H1 (cell line): ENCODE measurements around the gene SLC4A1AP. TPM values are rescaled to one million over a fixed set of nuclear protein-coding genes. Genes with fewer than 3 reads are reported as not detected.

Source experiments
- CTCF ChIA-PET: fragments of 300-600 bp; sonication (Branson Sonifier 250); formaldehyde crosslinking; loops from one replicate; lab custom pipeline; 2021; ENCODE audit not compliant: partially characterized antibody; lab: Charles Lee
- POLR2A ChIA-PET: fragments of 300-600 bp; sonication (Branson Sonifier 250); formaldehyde crosslinking; loops from one replicate; lab custom pipeline; 2021; ENCODE audit warnings: inconsistent platforms; ENCODE audit not compliant: partially characterized antibody; lab: Charles Lee
- DNase-seq, 2 experiments: peaks; one replicate each; pipeline versions ENCODE4 v3.0.0 to v3.0.0-alpha.2; 2010 to 2022; ENCODE audit warnings: low spot score in 2 of 2, low read depth in 1 of 2, mixed read lengths in 1 of 2
- FAIRE-seq: peaks from 2 replicates; lab custom pipeline; 2011; peaks lifted over from hg19 to GRCh38; lab: Jason Lieb, UNC
- H2AFZ ChIP-seq: 2 replicates; pipeline ENCODE4 v1.8.1; 2012; ENCODE audit warnings: low read length, inconsistent platforms
- H2AK5ac ChIP-seq: 2 replicates; pipeline ENCODE4 v1.6.1; 2013; ENCODE audit warnings: low read depth, low read length
- H2BK120ac ChIP-seq: replicated peaks from 2 replicates; pipeline ENCODE3; 2013; ENCODE audit warnings: low read depth, low read length, inconsistent platforms
- H2BK12ac ChIP-seq: 2 replicates; pipeline ENCODE4 v1.6.1; 2013; ENCODE audit warnings: low read depth, low read length
- H2BK15ac ChIP-seq: 2 replicates; pipeline ENCODE4 v1.6.1; 2013; ENCODE audit warnings: low read length
- H2BK20ac ChIP-seq: 2 replicates; pipeline ENCODE4 v1.6.1; 2013; ENCODE audit warnings: low read length
- H2BK5ac ChIP-seq: 2 replicates; pipeline ENCODE4 v1.6.1; 2013; ENCODE audit warnings: low read depth, low read length
- H3K14ac ChIP-seq: 2 replicates; pipeline ENCODE4 v1.6.1; 2013; ENCODE audit warnings: inconsistent platforms; ENCODE audit not compliant: insufficient read length
- H3K18ac ChIP-seq: 2 replicates; pipeline ENCODE4 v1.6.1; 2013; ENCODE audit warnings: low read length; ENCODE audit errors: extremely low read depth
- H3K23ac ChIP-seq: 2 replicates; pipeline ENCODE4 v1.6.1; 2013; ENCODE audit warnings: inconsistent platforms; ENCODE audit not compliant: insufficient read length
- H3K23me2 ChIP-seq: 2 replicates; pipeline ENCODE4 v1.6.1; 2013; ENCODE audit warnings: low read depth, low read length
- H3K27ac ChIP-seq: 2 replicates; pipeline ENCODE4 v1.6.1; 2011; ENCODE audit warnings: low read depth, low read length, inconsistent platforms
- H3K27me3 ChIP-seq, 4 experiments: replicated peaks in 1 of 4; 1 replicate in 1 of 4; 2 replicates in 3 of 4; pipeline versions ENCODE4 v1.6.1 to v1.8.1; 2011 to 2013; ENCODE audit warnings: low read length in 3 of 4, mild to moderate bottlenecking in 3 of 4, inconsistent platforms in 2 of 4, mixed read lengths in 2 of 4, moderate library complexity in 1 of 4; ENCODE audit not compliant: control insufficient read depth in 3 of 4, insufficient read depth in 3 of 4; ENCODE audit errors: extremely low read depth in 1 of 4
- H3K36me3 ChIP-seq, 4 experiments: 2 replicates each; pipeline versions ENCODE4 v1.6.1 to v1.8.1; 2011 to 2013; ENCODE audit warnings: mild to moderate bottlenecking in 4 of 4, low read length in 3 of 4, moderate library complexity in 2 of 4, control low read depth in 1 of 4, inconsistent platforms in 1 of 4; ENCODE audit not compliant: insufficient read depth in 4 of 4, control insufficient read depth in 2 of 4
- H3K4ac ChIP-seq: replicated peaks from 2 replicates; pipeline ENCODE3; 2013; ENCODE audit warnings: low read length, low read depth, mixed read lengths, inconsistent platforms; ENCODE audit not compliant: insufficient read length
- H3K4me1 ChIP-seq, 4 experiments: replicated peaks in 1 of 4; 1 replicate in 1 of 4; 2 replicates in 3 of 4; pipeline versions ENCODE4 v1.6.1 to v1.8.1; 2011 to 2013; ENCODE audit warnings: low read length in 3 of 4, inconsistent platforms in 2 of 4, mixed read lengths in 1 of 4; ENCODE audit not compliant: insufficient read depth in 4 of 4, control insufficient read depth in 3 of 4
- H3K4me2 ChIP-seq, 2 experiments: 2 replicates each; pipeline versions ENCODE4 v1.6.1 to v1.8.1; 2011 to 2013; ENCODE audit warnings: low read depth in 2 of 2, low read length in 2 of 2, control low read depth in 1 of 2, inconsistent platforms in 1 of 2, mild to moderate bottlenecking in 1 of 2; ENCODE audit not compliant: insufficient read depth in 1 of 2
- H3K4me3 ChIP-seq, 4 experiments: fragments of 200-600, 300-600 bp in 1 of 4; sonication (generic), shearing (Covaris generic), sonication (Bioruptor Twin) in 1 of 4; 2 replicates each; pipeline versions ENCODE4 v1.5.1 to v1.8.1; 2011 to 2016; ENCODE audit warnings: low read length in 4 of 4, low read depth in 3 of 4, control low read depth in 2 of 4, inconsistent platforms in 2 of 4, mild to moderate bottlenecking in 2 of 4, mixed read lengths in 1 of 4, moderate library complexity in 1 of 4; ENCODE audit not compliant: insufficient read depth in 2 of 4; ENCODE audit errors: extremely low read depth in 1 of 4
- H3K56ac ChIP-seq: replicated peaks from 2 replicates; pipeline ENCODE3; 2013; ENCODE audit warnings: low read depth, mild to moderate bottlenecking, mixed read lengths, low read length, inconsistent platforms; ENCODE audit not compliant: insufficient read length
- H3K79me1 ChIP-seq: 2 replicates; pipeline ENCODE4 v1.6.1; 2013; ENCODE audit warnings: low read depth, low read length, control low read depth
- H3K79me2 ChIP-seq, 2 experiments: 2 replicates each; pipeline versions ENCODE4 v1.6.1 to v1.8.1; 2012 to 2013; ENCODE audit warnings: low read length in 2 of 2, mild to moderate bottlenecking in 2 of 2, inconsistent platforms in 1 of 2; ENCODE audit not compliant: insufficient read depth in 2 of 2, control insufficient read depth in 1 of 2
- H3K9ac ChIP-seq, 4 experiments: replicated peaks in 1 of 4; 1 replicate in 1 of 4; 2 replicates in 3 of 4; pipeline versions ENCODE4 v1.6.1 to v1.8.1; 2011 to 2013; ENCODE audit warnings: low read depth in 3 of 4, low read length in 3 of 4, control low read depth in 2 of 4, mild to moderate bottlenecking in 2 of 4, moderate library complexity in 2 of 4, inconsistent platforms in 1 of 4; ENCODE audit errors: extremely low read depth in 1 of 4
- H3K9me3 ChIP-seq, 2 experiments: 2 replicates each; pipeline versions ENCODE4 v1.6.1 to v1.8.1; 2012 to 2013; ENCODE audit warnings: mild to moderate bottlenecking in 2 of 2, moderate library complexity in 2 of 2, control low read depth in 1 of 2, inconsistent platforms in 1 of 2, low read depth in 1 of 2, low read length in 1 of 2, mixed read lengths in 1 of 2; ENCODE audit not compliant: insufficient read depth in 2 of 2
- H4K20me1 ChIP-seq, 2 experiments: replicated peaks in 1 of 2; 2 replicates each; pipeline versions ENCODE3 to v1.8.1; 2011 to 2013; ENCODE audit warnings: inconsistent platforms in 2 of 2, low read length in 2 of 2, mild to moderate bottlenecking in 1 of 2; ENCODE audit not compliant: insufficient read depth in 2 of 2, control insufficient read depth in 1 of 2
- H4K5ac ChIP-seq: 2 replicates; pipeline ENCODE4 v1.6.1; 2013; ENCODE audit warnings: low read length, low read depth, mixed read lengths, inconsistent platforms; ENCODE audit not compliant: insufficient read length
- H4K8ac ChIP-seq: 2 replicates; pipeline ENCODE4 v1.8.0; 2013; ENCODE audit warnings: mild to moderate bottlenecking, moderate library complexity, low read length, inconsistent platforms; ENCODE audit not compliant: insufficient read depth; ENCODE audit errors: extremely low read depth
- H4K91ac ChIP-seq: replicated peaks from 2 replicates; pipeline ENCODE3; 2013; ENCODE audit warnings: low read length, mixed read lengths, inconsistent platforms; ENCODE audit not compliant: insufficient read length
- CBX5 ChIP-seq: fragments of 300-800, 300-1000 bp; sonication (generic); IDR thresholded peaks from 2 replicates; pipeline ENCODE4 v1.7.1; 2016; ENCODE audit warnings: antibody characterized with exemption, low read length, low read depth
- CEBPB ChIP-seq: IDR thresholded peaks from 2 replicates; pipeline ENCODE4 v1.6.1; 2012; ENCODE audit warnings: low read depth, low read length
- CTBP2 ChIP-seq: IDR thresholded peaks from 2 replicates; pipeline ENCODE4 v1.7.0; 2011; ENCODE audit warnings: borderline replicate concordance, mild to moderate bottlenecking, moderate library complexity, mixed read lengths, low read length; ENCODE audit not compliant: insufficient read depth, insufficient read length
- CTCF ChIP-seq, 3 experiments: IDR thresholded peaks; 1 replicate in 2 of 3; 2 replicates in 1 of 3; pipeline versions ENCODE4 v1.5.1 to v1.6.1; 2011; ENCODE audit warnings: low read length in 3 of 3, mild to moderate bottlenecking in 3 of 3, inconsistent platforms in 2 of 3, low read depth in 1 of 3, moderate library complexity in 1 of 3; ENCODE audit not compliant: insufficient read depth in 1 of 3; ENCODE audit errors: control extremely low read depth in 1 of 3
- EZH2 ChIP-seq: fragments of 200-600 bp; sonication (generic); IDR thresholded peaks from 2 replicates; pipeline ENCODE4 v1.7.1; 2012; ENCODE audit warnings: low read depth, mild to moderate bottlenecking, moderate library complexity, low read length, inconsistent platforms; ENCODE audit not compliant: severe bottlenecking
- FOSL1 ChIP-seq: IDR thresholded peaks from 2 replicates; pipeline ENCODE4 v1.6.1; 2011; ENCODE audit warnings: mild to moderate bottlenecking, low read depth, low read length, moderate library complexity; ENCODE audit not compliant: insufficient read depth
- SAP30 ChIP-seq: fragments of 300-600 bp; sonication (generic); IDR thresholded peaks from 2 replicates; pipeline ENCODE4 v1.7.1; 2012; ENCODE audit warnings: low read length, moderate library complexity, mild to moderate bottlenecking, inconsistent platforms; ENCODE audit not compliant: insufficient read depth, insufficient replicate concordance
- SP2 ChIP-seq: IDR thresholded peaks from 2 replicates; pipeline ENCODE4 v1.6.1; 2012; ENCODE audit warnings: mild to moderate bottlenecking, low read length, inconsistent platforms
- TAF7 ChIP-seq: optimal IDR thresholded peaks from 2 replicates; pipeline ENCODE3; 2011; ENCODE audit warnings: low read depth, mild to moderate bottlenecking, inconsistent platforms, low read length, moderate library complexity, borderline replicate concordance
- TCF12 ChIP-seq: IDR thresholded peaks from 2 replicates; pipeline ENCODE4 v1.6.1; 2011; ENCODE audit warnings: low read depth, mild to moderate bottlenecking, low read length
- WGBS, 2 experiments: shearing (Covaris generic) in 1 of 2; methylation state at CpG; one replicate each; pipeline versions ENCODE4 v1.1.6 to v1.1.7; 2013 to 2015; ENCODE audit warnings: low lambda C conversion rate in 2 of 2, mixed read lengths in 2 of 2, inconsistent platforms in 1 of 2, low coverage in 1 of 2, missing lambda C conversion rate in 1 of 2; ENCODE audit not compliant: insufficient replicate concordance in 2 of 2, insufficient coverage in 1 of 2, insufficient read length in 1 of 2; ENCODE audit errors: extremely low coverage in 1 of 2, missing lambda C conversion rate in 1 of 2; 5-methylcytosine and 5-hydroxymethylcytosine counted together
- polyA plus RNA-seq, 7 experiments: library from polyadenylated mRNA; depleted of rRNA in 3 of 7; stranded (reverse) in 5 of 7; unstranded in 2 of 7; fragments of >200 nt in 5 of 7; fragments of 200-250 nt in 2 of 7; gene quantifications; 1 replicate in 5 of 7; 2 replicates in 1 of 7; 4 replicates in 1 of 7; pipeline versions ENCODE4 v1.2.1 to v1.2.3, GENCODE V29; 2011 to 2013; ENCODE audit warnings: missing spikeins in 2 of 7, mixed read lengths in 2 of 7
- total RNA-seq: library from RNA; stranded (reverse); fragmentation: NEBNext Ultra II Directional; extraction: Animal tissue kit (Norgen Biotek cat#: 25700); gene quantifications from 2 replicates; pipeline ENCODE4 v1.2.1, GENCODE V29; 2021

Gene SLC4A1AP
- total and polyA plus RNA-seq, 2 of the 8 experiments (the other 6 are each of a cell fraction or from before 2014, with no cell fraction given) = 8.1 to 18.4 TPM

DNA sequence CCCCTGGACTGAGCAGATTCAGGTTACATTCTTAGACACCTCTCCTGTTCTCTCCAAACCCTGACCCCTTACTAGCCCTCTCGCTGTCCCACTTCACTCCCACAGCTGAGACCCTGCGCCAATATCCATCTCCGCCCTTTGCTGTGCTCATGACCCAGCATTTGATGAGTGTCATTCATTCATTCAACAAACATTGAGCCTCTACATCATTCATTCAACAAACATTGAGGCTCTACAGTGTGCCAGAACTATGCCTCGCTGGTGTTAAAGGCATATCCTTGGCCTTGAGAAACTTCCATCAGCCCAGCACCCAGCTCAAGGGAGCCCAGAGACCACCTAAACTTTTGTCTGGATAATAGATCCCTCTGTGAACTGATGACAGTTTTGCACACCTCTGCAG is 65.9 kb downstream of the SLC4A1AP start:
- no peak overlapping the region for H4K8ac ChIP-seq
- H3K23ac ChIP-seq = no peak overlapping the region
- H4K91ac ChIP-seq = no peak overlapping the region
- H2BK12ac ChIP-seq = 0 out of 2 replicates have a peak overlapping the region, but pooled peaks have one; percentile 50
- ChIA-PET POLR2A (interaction anchor here (0.5 to 3.2 kb wide), 3 partner anchors 13 to 667 kb away, joined by 4 to 18 read pairs (median 9); no protein-coding TSS in a partner anchor), CTCF (interaction anchor here (0.9 to 1.8 kb wide), 4 partner anchors 9 to 47 kb away, joined by 3 to 4 read pairs (median 4); no protein-coding TSS in a partner anchor)
- H3K79me1 ChIP-seq = no peaks in the 10 kb centered on the region
- H3K56ac ChIP-seq = no peak overlapping the region
- H3K4me2 ChIP-seq = no peak overlapping the region
- DNase-seq = no peak
- H3K4me3 ChIP-seq = no peak overlapping the region
- H3K23me2 ChIP-seq = no peaks in the 10 kb centered on the region
- no peak overlapping the region for H3K18ac ChIP-seq
- no peaks in the 10 kb centered on the region for H3K36me3 ChIP-seq
- no peak overlapping the region for H3K9ac ChIP-seq
- H3K4ac ChIP-seq = no peak overlapping the region
- H2BK5ac ChIP-seq = no peak overlapping the region
- FAIRE-seq = no peak
- H2AFZ ChIP-seq = no peak overlapping the region
- H3K14ac ChIP-seq = no peak overlapping the region
- no peaks in the 10 kb centered on the region; a peak in 1 of 7 replicates for H3K27me3 ChIP-seq
- no peaks in the 10 kb centered on the region for H3K79me2 ChIP-seq
- H3K9me3 ChIP-seq = no peaks in the 10 kb centered on the region
- H2BK120ac ChIP-seq = no peak overlapping the region
- WGBS, 2 experiments = 95% methylated on average over 4 of the region's 4 CpGs; no CpG with 5 or more reads in 1 of the 2 experiments
- H2BK20ac ChIP-seq = no peak overlapping the region
- H4K20me1 ChIP-seq = no peaks in the 10 kb centered on the region
- H2AK5ac ChIP-seq = peak overlapping the region; percentile 65; the same call in 1 of the 2 replicates
- H3K27ac ChIP-seq = no peak overlapping the region
- no peak overlapping the region for H2BK15ac ChIP-seq
- H4K5ac ChIP-seq = no peak overlapping the region
- H3K4me1 ChIP-seq = peaks cover 0 to 9% (median 5%) of the 10 kb centered on the region in 4 experiments; a peak in 5 of 7 replicates
- TF ChIP-seq CEBPB = no peak
- TF ChIP-seq SP2 = no peak
- TF ChIP-seq EZH2 = no peak
- TF ChIP-seq TAF7 = no peak
- TF ChIP-seq SAP30 = no peak
- TF ChIP-seq FOSL1 = no peak
- no peak for TF ChIP-seq TCF12
- TF ChIP-seq CTCF (IDR thresholded peaks at IDR 0.05; ENCODE audit: control extremely low read depth in 1 of 3, insufficient read depth in 1 of 3, low read depth in 1 of 3, low read length in 3 of 3) = no peak
- TF ChIP-seq CBX5 = no peak
- no peak for TF ChIP-seq CTBP2
